GM06990 (cell line): ENCODE results near the gene BIN1.

Source experiments
- DNase-seq: peaks from one replicate; pipeline ENCODE4 v3.0.0-alpha.2; 2011; ENCODE audit not compliant: insufficient read length; ENCODE audit errors: extremely low read depth
- H3K27me3 ChIP-seq: replicated peaks from 2 replicates; pipeline ENCODE4 v1.6.0; 2011; ENCODE audit warnings: low read length; ENCODE audit not compliant: control insufficient read depth, insufficient read depth
- H3K36me3 ChIP-seq: 2 replicates; pipeline ENCODE4 v1.5.1; 2011; ENCODE audit warnings: low read length; ENCODE audit not compliant: control insufficient read depth, insufficient read depth
- H3K4me3 ChIP-seq: replicated peaks from 2 replicates; pipeline ENCODE4 v1.5.1; 2011; ENCODE audit warnings: low read depth, mild to moderate bottlenecking, control low read depth, low read length
- TF ChIP-seq, protein P1 (sequence below): IDR thresholded peaks from 2 replicates; pipeline ENCODE4 v1.5.1; 2011; ENCODE audit warnings: low read length, control low read depth, mild to moderate bottlenecking, inconsistent platforms; ENCODE audit not compliant: insufficient read depth, poor library complexity, severe bottlenecking

The BIN1 gene

DNA sequence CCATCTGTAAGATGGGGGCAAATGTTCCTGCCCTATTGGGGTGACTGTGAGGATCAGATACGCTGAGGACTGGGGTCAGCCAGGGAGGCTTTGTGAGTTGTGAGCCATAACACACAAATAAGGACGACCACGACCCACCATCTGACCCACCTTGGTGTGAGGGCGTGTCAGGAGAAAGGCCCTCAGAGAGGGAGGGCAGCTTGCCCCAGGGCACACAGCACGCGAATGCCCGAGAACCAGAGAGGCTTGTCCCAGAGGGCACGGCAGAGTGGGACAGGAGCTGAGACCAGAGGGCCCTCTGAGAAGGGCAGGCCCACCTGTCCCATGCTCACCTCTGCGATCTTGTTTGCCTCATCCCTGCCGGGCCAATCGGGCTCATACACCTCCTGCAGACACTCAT, 36.7 kb downstream of the BIN1 start:
- no peak for DNase-seq
- TF ChIP-seq, protein P1, sequence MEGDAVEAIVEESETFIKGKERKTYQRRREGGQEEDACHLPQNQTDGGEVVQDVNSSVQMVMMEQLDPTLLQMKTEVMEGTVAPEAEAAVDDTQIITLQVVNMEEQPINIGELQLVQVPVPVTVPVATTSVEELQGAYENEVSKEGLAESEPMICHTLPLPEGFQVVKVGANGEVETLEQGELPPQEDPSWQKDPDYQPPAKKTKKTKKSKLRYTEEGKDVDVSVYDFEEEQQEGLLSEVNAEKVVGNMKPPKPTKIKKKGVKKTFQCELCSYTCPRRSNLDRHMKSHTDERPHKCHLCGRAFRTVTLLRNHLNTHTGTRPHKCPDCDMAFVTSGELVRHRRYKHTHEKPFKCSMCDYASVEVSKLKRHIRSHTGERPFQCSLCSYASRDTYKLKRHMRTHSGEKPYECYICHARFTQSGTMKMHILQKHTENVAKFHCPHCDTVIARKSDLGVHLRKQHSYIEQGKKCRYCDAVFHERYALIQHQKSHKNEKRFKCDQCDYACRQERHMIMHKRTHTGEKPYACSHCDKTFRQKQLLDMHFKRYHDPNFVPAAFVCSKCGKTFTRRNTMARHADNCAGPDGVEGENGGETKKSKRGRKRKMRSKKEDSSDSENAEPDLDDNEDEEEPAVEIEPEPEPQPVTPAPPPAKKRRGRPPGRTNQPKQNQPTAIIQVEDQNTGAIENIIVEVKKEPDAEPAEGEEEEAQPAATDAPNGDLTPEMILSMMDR, result no peak
- Histone ChIP-seq H3K27me3 (no peaks in the 10 kb centered on the region), H3K4me3 (no peak overlapping the region), H3K36me3 (no peaks in the 10 kb centered on the region; the same call in 1 of the 2 replicates)

DNA sequence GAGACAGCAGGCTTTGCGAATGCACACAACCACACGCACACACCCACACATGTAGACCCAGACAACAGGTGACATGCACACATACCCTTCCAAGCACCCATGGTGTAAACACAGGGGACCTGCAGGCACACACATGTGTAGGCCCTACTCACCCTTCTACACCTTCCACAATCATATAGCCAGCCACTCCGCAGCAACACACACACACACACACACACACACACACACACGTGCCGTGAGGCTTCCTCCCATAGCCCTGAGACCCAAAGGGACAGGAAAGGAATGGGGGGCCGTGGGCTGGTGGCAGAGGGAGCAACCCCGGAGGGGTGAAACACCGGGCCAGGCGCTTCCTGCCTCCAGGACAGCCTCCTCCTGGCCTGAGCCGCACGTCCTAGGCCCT, 37.4 kb downstream of the BIN1 start:
- TF ChIP-seq, protein P1, result no peak
- no peak for DNase-seq
- H3K27me3 ChIP-seq, result no peaks in the 10 kb centered on the region
- H3K36me3 ChIP-seq, result no peaks in the 10 kb centered on the region; the same call in 1 of the 2 replicates
- no peak overlapping the region for H3K4me3 ChIP-seq

DNA sequence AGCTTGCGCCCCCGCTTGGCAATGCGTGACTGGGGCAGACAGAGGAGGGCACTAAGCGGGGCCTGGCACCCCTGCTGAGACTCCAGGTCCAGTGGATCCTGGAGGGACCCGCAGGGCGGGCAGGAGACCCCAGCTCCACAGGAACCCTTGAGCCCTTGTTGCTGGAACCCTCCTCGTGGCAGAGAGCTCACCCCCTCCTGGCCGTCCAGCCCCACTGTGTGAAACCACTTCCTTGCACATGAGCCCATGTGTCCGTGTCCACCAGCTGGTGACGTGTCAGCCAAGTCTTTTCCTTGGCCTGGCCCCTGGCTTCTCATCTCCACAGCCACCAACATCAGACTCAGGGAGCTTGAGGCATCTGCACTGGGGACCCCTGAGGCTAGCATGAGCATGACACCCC, 38.0 kb downstream of the BIN1 start:
- TF ChIP-seq, protein P1, result no peak
- Histone ChIP-seq H3K27me3 (no peaks in the 10 kb centered on the region), H3K4me3 (no peak overlapping the region), H3K36me3 (no peaks in the 10 kb centered on the region; the same call in 1 of the 2 replicates)
- DNase-seq, result no peak

DNA sequence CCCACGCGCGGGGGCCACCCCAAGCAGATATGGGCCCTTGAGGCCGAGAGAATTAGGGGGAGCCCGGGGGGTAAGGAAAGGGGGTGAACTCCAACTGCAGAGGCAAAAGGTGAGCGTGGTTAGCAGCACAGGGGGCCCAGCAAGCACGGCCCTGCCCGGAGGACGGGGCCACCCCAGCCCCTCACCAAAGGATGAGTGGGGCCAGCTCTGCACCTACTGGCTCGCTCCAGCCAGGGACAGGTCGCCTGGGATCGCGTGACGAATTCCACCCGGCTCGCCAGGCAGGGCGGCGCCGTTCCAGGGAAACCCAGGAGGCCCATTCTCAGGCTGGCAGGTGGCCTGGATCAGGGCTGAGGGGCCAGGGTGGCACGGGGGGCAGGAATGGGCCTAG, 38.6 kb downstream of the BIN1 start:
- no peaks in the 10 kb centered on the region; the same call in 1 of the 2 replicates for H3K36me3 ChIP-seq
- TF ChIP-seq, protein P1, result no peak
- no peak for DNase-seq
- no peak overlapping the region for H3K4me3 ChIP-seq
- H3K27me3 ChIP-seq, result no peaks in the 10 kb centered on the region

DNA sequence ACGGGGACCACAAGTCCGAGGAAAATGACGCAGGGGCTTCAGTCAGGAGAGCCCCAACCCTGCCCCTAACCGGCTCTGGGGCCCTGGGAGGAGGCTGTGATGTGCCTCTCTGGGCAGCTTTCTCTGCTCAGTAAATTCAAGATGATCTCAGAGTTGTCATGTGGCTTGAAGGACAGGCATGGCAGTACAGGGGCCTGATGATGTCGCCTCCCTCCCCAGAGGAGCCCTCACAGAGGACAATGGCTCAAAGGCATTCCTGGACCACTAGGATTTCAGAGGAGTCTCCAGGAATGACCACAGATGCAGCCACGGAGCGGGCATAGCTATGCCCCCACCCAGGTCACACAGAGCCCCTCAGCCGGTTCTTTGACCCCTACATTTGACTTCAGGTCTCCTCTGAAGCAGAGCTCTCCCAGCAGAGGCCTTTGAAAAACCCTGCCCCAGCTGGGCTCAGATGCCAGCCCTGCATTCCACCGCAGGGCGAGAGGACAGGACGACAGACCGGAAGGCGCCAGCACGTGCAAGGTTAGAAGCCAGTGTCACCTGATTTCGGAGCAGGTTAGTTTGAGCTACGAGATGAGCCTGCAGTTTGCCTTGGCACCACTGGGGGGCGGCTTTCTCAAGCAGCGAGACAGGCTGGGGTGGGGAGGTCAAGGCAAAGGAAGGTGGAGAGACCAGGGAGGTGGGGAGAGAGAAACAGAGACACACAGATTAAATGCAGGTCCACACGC, 39.2 kb downstream of the BIN1 start:
- H3K27me3 ChIP-seq, result no peaks in the 10 kb centered on the region
- no peak for DNase-seq
- TF ChIP-seq, protein P1, result peak; percentile 80
- H3K36me3 ChIP-seq, result no peaks in the 10 kb centered on the region; the same call in 1 of the 2 replicates
- no peak overlapping the region for H3K4me3 ChIP-seq

DNA sequence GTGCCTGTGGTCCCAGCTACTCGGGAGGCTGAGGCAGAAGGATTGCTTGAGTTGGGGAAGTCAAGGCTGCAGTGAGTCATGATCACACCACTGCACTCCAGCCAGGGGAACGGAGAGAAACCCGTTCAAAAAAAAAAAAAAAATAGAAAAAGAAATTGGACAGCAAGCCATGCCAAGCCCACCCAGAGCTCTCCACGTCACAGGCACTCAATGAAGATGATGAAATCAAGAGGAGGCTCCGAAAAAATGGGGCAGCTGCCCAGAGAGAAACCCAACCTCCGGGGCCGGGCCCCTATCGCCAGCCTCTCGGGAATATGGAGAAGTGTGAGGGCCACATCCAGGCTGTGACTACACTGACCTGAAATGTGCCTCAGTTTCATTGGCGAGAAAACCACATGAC, 40.0 kb downstream of the BIN1 start:
- no peak for DNase-seq
- no peaks in the 10 kb centered on the region for H3K27me3 ChIP-seq
- no peak overlapping the region for H3K4me3 ChIP-seq
- TF ChIP-seq, protein P1, result no peak
- no peaks in the 10 kb centered on the region; the same call in 1 of the 2 replicates for H3K36me3 ChIP-seq
